Measurements from ENCODE around the gene DUSP1.

Gene DUSP1

DNA sequence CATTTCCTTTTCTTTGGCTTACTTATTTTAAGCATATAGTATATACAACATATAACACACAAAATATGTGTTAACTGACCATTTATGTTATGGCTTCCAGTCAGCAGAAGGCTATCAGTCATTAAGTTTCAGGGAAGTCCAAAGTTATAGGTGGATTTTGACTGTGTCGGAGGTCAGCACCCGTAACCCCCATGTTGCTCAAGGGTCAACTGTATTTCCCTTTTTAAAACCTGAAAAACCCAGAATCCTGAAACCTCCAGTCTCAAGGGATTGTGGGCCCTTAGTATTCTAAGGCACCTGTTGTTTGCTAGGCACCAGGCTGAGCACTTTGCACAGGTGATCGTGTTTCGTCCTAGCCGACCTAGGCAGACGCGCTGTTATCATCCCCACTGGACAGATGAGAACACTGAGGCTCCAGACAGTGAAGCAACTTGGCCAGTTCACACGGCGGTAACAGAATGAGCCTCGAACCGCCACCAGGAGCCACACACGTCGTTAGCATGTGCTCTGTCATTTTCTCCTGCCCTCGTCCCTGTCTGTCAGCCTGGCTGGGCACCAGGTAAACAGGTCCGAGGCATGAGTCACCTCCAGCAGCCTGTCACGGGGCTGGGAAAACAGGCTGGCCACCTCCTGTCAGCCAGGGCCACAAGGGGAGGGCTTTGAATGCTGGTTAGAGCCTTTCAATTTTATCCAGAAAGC, 39.9 kb downstream of the DUSP1 start:
- Histone ChIP-seq H3K27ac (ENCODE audit: low read length) (no peak overlapping the region), H3K4me3 (ENCODE audit: low read length) (no peak overlapping the region), H3K9me3 (ENCODE audit: control insufficient read depth, insufficient read depth, low read length) (no peaks in the 10 kb centered on the region), H3K4me1 (ENCODE audit: control insufficient read depth, insufficient read depth, low read length) (no peaks in the 10 kb centered on the region), H3K27me3 (ENCODE audit: control insufficient read depth, insufficient read depth, low read length) (no peaks in the 10 kb centered on the region), H3K36me3 (ENCODE audit: control insufficient read depth, insufficient read depth, low read length) (no peaks in the 10 kb centered on the region)
- WGBS (ENCODE audit: insufficient coverage, insufficient read length) = no CpG with 5 or more reads among the region's 16 CpGs
- DNase-seq (ENCODE audit: low read depth, low spot score) = no peak

GRCh38 chr5:172730222-172730621, 40.8 kb downstream of the DUSP1 start:
- no CpG with 5 or more reads among the region's 6 CpGs for WGBS (ENCODE audit: insufficient coverage, insufficient read length)
- Histone ChIP-seq H3K4me1 (ENCODE audit: control insufficient read depth, insufficient read depth, low read length) (no peaks in the 10 kb centered on the region), H3K27ac (ENCODE audit: low read length) (no peak overlapping the region), H3K36me3 (ENCODE audit: control insufficient read depth, insufficient read depth, low read length) (no peaks in the 10 kb centered on the region), H3K4me3 (ENCODE audit: low read length) (no peak overlapping the region), H3K27me3 (ENCODE audit: control insufficient read depth, insufficient read depth, low read length) (no peaks in the 10 kb centered on the region), H3K9me3 (ENCODE audit: control insufficient read depth, insufficient read depth, low read length) (no peaks in the 10 kb centered on the region)
- no peak for DNase-seq (ENCODE audit: low read depth, low spot score)

DNA sequence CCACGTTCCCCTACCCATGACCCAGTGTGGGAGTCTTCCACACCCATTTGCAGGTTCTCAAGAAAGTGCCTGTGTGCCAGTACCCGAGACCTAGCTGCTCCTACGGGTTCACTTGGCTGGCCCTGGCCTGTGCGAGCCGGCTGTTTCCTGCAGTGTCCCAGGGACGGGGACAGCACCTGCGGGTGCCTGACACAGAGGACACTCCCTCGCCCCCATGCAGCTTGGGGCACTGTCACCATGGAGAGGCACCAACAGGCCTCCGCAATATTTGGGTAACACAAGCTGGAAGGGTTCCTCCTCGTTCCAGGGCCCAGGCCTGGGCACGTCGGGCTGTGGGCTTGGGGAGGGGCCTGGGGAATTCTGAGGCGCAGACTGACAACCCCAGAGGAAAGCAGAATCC, 41.4 kb downstream of the DUSP1 start:
- Histone ChIP-seq H3K27ac (ENCODE audit: low read length) (no peak overlapping the region), H3K27me3 (ENCODE audit: control insufficient read depth, insufficient read depth, low read length) (no peaks in the 10 kb centered on the region), H3K4me1 (ENCODE audit: control insufficient read depth, insufficient read depth, low read length) (no peaks in the 10 kb centered on the region), H3K9me3 (ENCODE audit: control insufficient read depth, insufficient read depth, low read length) (no peaks in the 10 kb centered on the region), H3K4me3 (ENCODE audit: low read length) (no peak overlapping the region), H3K36me3 (ENCODE audit: control insufficient read depth, insufficient read depth, low read length) (no peaks in the 10 kb centered on the region)
- no CpG with 5 or more reads among the region's 13 CpGs for WGBS (ENCODE audit: insufficient coverage, insufficient read length)
- DNase-seq (ENCODE audit: low read depth, low spot score) = no peak

- Histone ChIP-seq H3K4me3 (ENCODE audit: low read length) (no peak overlapping the region), H3K9me3 (ENCODE audit: control insufficient read depth, insufficient read depth, low read length) (no peaks in the 10 kb centered on the region), H3K27me3 (ENCODE audit: control insufficient read depth, insufficient read depth, low read length) (peaks cover 2% of the 10 kb centered on the region; the same call in 1 of the 2 replicates), H3K27ac (ENCODE audit: low read length) (no peak overlapping the region), H3K36me3 (ENCODE audit: control insufficient read depth, insufficient read depth, low read length) (no peaks in the 10 kb centered on the region), H3K4me1 (ENCODE audit: control insufficient read depth, insufficient read depth, low read length) (no peaks in the 10 kb centered on the region)
- no peak for DNase-seq (ENCODE audit: low read depth, low spot score)
- WGBS (ENCODE audit: insufficient coverage, insufficient read length) = no CpG with 5 or more reads among the region's 10 CpGs
Observed at GRCh38 chr5:172728481-172729241, 42.3 kb downstream of the DUSP1 start.

DNA sequence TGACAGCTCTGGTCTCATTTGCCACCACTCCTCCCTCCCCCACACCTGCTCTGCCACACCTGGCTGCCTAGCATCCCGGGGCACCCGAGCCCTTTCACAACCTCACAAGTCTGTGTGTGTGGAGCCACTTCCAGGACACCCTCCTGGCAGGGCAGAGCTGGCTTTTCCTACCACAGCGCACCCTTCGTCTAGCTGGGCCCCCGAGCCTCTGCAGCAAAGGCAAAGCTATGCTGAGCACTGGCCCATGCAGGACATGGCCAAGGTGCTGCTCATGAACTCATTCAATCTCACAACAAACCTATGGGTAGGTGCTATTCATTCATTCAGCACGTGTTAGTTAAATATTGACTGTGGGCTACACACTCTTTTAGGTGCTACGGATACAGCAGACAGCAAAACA, 43.4 kb downstream of the DUSP1 start:
- Histone ChIP-seq H3K36me3 (ENCODE audit: control insufficient read depth, insufficient read depth, low read length) (no peaks in the 10 kb centered on the region), H3K4me3 (ENCODE audit: low read length) (no peak overlapping the region), H3K27me3 (ENCODE audit: control insufficient read depth, insufficient read depth, low read length) (peaks cover 2% of the 10 kb centered on the region; the same call in 1 of the 2 replicates), H3K4me1 (ENCODE audit: control insufficient read depth, insufficient read depth, low read length) (no peaks in the 10 kb centered on the region), H3K27ac (ENCODE audit: low read length) (no peak overlapping the region), H3K9me3 (ENCODE audit: control insufficient read depth, insufficient read depth, low read length) (no peaks in the 10 kb centered on the region)
- WGBS (ENCODE audit: insufficient coverage, insufficient read length) = no CpG with 5 or more reads among the region's 7 CpGs
- no peak for DNase-seq (ENCODE audit: low read depth, low spot score)

- peaks cover 2% of the 10 kb centered on the region; the same call in 1 of the 2 replicates for H3K27me3 ChIP-seq (ENCODE audit: control insufficient read depth, insufficient read depth, low read length)
- no peaks in the 10 kb centered on the region for H3K9me3 ChIP-seq (ENCODE audit: control insufficient read depth, insufficient read depth, low read length)
- H3K36me3 ChIP-seq (ENCODE audit: control insufficient read depth, insufficient read depth, low read length) = no peaks in the 10 kb centered on the region
- no peak for DNase-seq (ENCODE audit: low read depth, low spot score)
- H3K27ac ChIP-seq (ENCODE audit: low read length) = no peak overlapping the region
- no CpG with 5 or more reads among the region's 11 CpGs for WGBS (ENCODE audit: insufficient coverage, insufficient read length)
- no peaks in the 10 kb centered on the region for H3K4me1 ChIP-seq (ENCODE audit: control insufficient read depth, insufficient read depth, low read length)
- H3K4me3 ChIP-seq (ENCODE audit: low read length) = no peak overlapping the region
Observed at GRCh38 chr5:172726966-172727365, 44.0 kb downstream of the DUSP1 start.

- no peaks in the 10 kb centered on the region for H3K4me1 ChIP-seq (ENCODE audit: control insufficient read depth, insufficient read depth, low read length)
- no CpG with 5 or more reads among the region's 5 CpGs for WGBS (ENCODE audit: insufficient coverage, insufficient read length)
Observed at GRCh38 chr5:172725785-172726184, 45.2 kb downstream of the DUSP1 start.

DNA sequence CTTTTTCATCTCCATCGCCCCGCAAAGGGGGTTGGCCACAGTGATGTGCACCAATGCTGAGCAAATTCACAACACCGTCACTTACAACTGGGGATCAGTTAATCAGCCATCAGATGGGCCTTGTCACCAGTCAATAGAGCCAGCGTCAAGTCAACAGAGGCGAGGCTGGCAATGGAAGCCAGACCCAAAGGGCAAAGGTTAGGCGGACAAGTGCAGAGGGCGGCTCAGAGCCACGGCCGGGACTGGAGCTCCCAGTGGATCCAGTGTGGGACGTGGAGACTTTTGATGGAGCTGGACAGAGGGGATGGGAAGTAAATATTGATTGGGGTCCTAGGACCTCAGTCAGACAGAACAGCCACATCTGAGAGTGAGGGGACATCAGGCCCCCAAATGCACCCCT, 45.7 kb downstream of the DUSP1 start:
- DNase-seq (ENCODE audit: low read depth, low spot score) = no peak
- Histone ChIP-seq H3K4me1 (ENCODE audit: control insufficient read depth, insufficient read depth, low read length) (no peaks in the 10 kb centered on the region), H3K27me3 (ENCODE audit: control insufficient read depth, insufficient read depth, low read length) (peaks cover 2% of the 10 kb centered on the region; the same call in 1 of the 2 replicates), H3K4me3 (ENCODE audit: low read length) (no peak overlapping the region), H3K36me3 (ENCODE audit: control insufficient read depth, insufficient read depth, low read length) (no peaks in the 10 kb centered on the region), H3K9me3 (ENCODE audit: control insufficient read depth, insufficient read depth, low read length) (no peaks in the 10 kb centered on the region), H3K27ac (ENCODE audit: low read length) (no peak overlapping the region)
- no CpG with 5 or more reads among the region's 10 CpGs for WGBS (ENCODE audit: insufficient coverage, insufficient read length)

More at GRCh38 chr5:172725785-172726184, 45.2 kb downstream of the DUSP1 start:
- H3K27ac ChIP-seq (ENCODE audit: low read length) = no peak overlapping the region
- no peak for DNase-seq (ENCODE audit: low read depth, low spot score)
- H3K4me3 ChIP-seq (ENCODE audit: low read length) = no peak overlapping the region
- no peaks in the 10 kb centered on the region for H3K9me3 ChIP-seq (ENCODE audit: control insufficient read depth, insufficient read depth, low read length)
- H3K36me3 ChIP-seq (ENCODE audit: control insufficient read depth, insufficient read depth, low read length) = no peaks in the 10 kb centered on the region
- peaks cover 2% of the 10 kb centered on the region; the same call in 1 of the 2 replicates for H3K27me3 ChIP-seq (ENCODE audit: control insufficient read depth, insufficient read depth, low read length)

DNA sequence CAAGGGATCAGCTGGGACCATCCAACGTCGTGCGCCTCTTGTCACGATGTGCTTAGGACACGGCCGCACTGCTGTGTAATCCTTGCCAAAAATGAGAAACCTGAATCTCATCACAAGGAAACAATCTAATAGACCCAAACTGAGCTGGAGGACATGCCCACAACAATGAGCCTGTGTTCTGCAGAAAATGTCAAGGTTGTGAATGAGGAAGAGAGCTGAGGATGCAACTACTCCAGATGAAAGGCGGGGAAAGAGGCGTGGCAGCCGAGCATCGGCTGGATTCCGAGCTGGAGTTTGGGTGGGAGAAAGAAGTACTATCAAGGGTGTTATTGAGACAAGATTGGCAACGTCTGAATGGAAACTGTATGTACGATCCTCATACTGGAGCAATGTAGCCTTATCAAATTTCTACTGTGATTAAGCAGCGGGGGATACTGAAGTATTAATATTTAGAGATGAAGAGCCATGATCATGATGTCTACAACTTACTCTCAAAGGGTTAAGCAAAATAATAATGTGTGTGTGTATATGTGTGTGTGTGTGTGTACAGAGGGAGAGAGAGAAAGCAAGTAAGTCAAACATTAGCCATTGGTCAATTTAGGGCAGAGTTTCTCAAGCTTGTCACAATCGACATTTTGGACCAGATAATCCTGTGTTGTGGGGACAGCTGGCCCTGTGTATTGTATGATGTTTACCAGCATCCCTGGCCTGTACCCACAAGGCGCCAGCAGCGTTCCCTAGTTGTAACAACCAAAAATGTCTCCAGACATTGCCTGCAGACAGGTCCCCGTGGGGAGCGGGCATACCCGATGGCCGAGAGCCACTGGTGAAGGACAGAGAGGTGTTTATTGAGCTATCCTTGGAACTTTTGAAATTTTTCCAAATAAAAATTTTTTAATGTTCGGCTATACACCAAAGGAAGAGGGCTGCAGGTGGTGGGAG, 46.5 kb downstream of the DUSP1 start:
- H3K9me3 ChIP-seq (ENCODE audit: control insufficient read depth, insufficient read depth, low read length) = no peaks in the 10 kb centered on the region
- WGBS (ENCODE audit: insufficient coverage, insufficient read length) = no CpG with 5 or more reads among the region's 22 CpGs
- no peaks in the 10 kb centered on the region for H3K4me1 ChIP-seq (ENCODE audit: control insufficient read depth, insufficient read depth, low read length)
- H3K27me3 ChIP-seq (ENCODE audit: control insufficient read depth, insufficient read depth, low read length) = peaks cover 2% of the 10 kb centered on the region; the same call in 1 of the 2 replicates
- DNase-seq (ENCODE audit: low read depth, low spot score) = no peak
- H3K27ac ChIP-seq (ENCODE audit: low read length) = no peak overlapping the region
- H3K4me3 ChIP-seq (ENCODE audit: low read length) = no peak overlapping the region
- no peaks in the 10 kb centered on the region for H3K36me3 ChIP-seq (ENCODE audit: control insufficient read depth, insufficient read depth, low read length)

GRCh38 chr5:172723508-172723907, 47.5 kb downstream of the DUSP1 start:
- H3K4me1 ChIP-seq (ENCODE audit: control insufficient read depth, insufficient read depth, low read length) = no peaks in the 10 kb centered on the region
- no peak overlapping the region for H3K27ac ChIP-seq (ENCODE audit: low read length)
- no peaks in the 10 kb centered on the region for H3K36me3 ChIP-seq (ENCODE audit: control insufficient read depth, insufficient read depth, low read length)
- no peak overlapping the region for H3K4me3 ChIP-seq (ENCODE audit: low read length)
- no CpG with 5 or more reads among the region's 2 CpGs for WGBS (ENCODE audit: insufficient coverage, insufficient read length)
- H3K9me3 ChIP-seq (ENCODE audit: control insufficient read depth, insufficient read depth, low read length) = no peaks in the 10 kb centered on the region
- H3K27me3 ChIP-seq (ENCODE audit: control insufficient read depth, insufficient read depth, low read length) = peaks cover 2% of the 10 kb centered on the region; the same call in 1 of the 2 replicates
- no peak for DNase-seq (ENCODE audit: low read depth, low spot score)

Measured in iPS DF 6.9 (cell line).